A549 (cell line): ENCODE data around the gene SMIM20.

ENCODE experiments used
- CHD4 ChIP-seq: fragments of 200-600 bp; sonication (generic); IDR thresholded peaks from 2 replicates; pipeline ENCODE4 v1.6.1; 2016; ENCODE audit warnings: antibody characterized with exemption, mild to moderate bottlenecking, borderline replicate concordance
- EP300 ChIP-seq, 2 experiments: fragments of >200 bp; sonication (Bioruptor Twin); formaldehyde crosslinking; IDR thresholded peaks; 2 replicates in 1 of 2; 3 replicates in 1 of 2; pipeline ENCODE4 v1.6.1; 2016 to 2017
- ESRRA ChIP-seq: fragments of 150-350 bp; IDR thresholded peaks from 2 replicates; pipeline ENCODE4 v1.6.1; 2014; ENCODE audit warnings: mild to moderate bottlenecking, low read length, borderline replicate concordance
- FOSL2 ChIP-seq, 2 experiments: fragments of 450-650 bp in 1 of 2; fragments of >200 bp in 1 of 2; sonication (Bioruptor Twin) in 1 of 2; formaldehyde crosslinking; IDR thresholded peaks; 2 replicates each; pipeline versions ENCODE4 v1.5.0 to v1.6.1; 2016 to 2020; ENCODE audit warnings: mild to moderate bottlenecking in 1 of 2, moderate library complexity in 1 of 2
- HOXA7 ChIP-seq: fragments of 250-450 bp; sonication (Bioruptor Pico); IDR thresholded peaks from 2 replicates; pipeline ENCODE4 v1.5.0; 2020; ENCODE audit warnings: mild to moderate bottlenecking, moderate library complexity
- KDM1A ChIP-seq: fragments of 200-600 bp; sonication (generic); IDR thresholded peaks from 2 replicates; pipeline ENCODE4 v1.6.1; 2016; ENCODE audit warnings: low read depth, mild to moderate bottlenecking
- POLR2A ChIP-seq: IDR thresholded peaks from 2 replicates; pipeline ENCODE4 v1.6.1; 2012; ENCODE audit warnings: mild to moderate bottlenecking, low read length
- RAD21 ChIP-seq, 2 experiments: fragments of >200 bp in 1 of 2; sonication (Bioruptor Twin) in 1 of 2; formaldehyde crosslinking in 1 of 2; IDR thresholded peaks in 1 of 2; conservative IDR thresholded peaks in 1 of 2; 2 replicates in 1 of 2; 3 replicates in 1 of 2; pipeline ENCODE4 v1.6.1; 2012 to 2018; ENCODE audit warnings: inconsistent platforms in 1 of 2
- RARB ChIP-seq: fragments of 250-450 bp; sonication (Bioruptor Pico); IDR thresholded peaks from 2 replicates; pipeline ENCODE4 v1.8.0; 2021; ENCODE audit warnings: mild to moderate bottlenecking, moderate library complexity
- SREBF2 ChIP-seq: fragments of 450-650 bp; IDR thresholded peaks from 2 replicates; pipeline ENCODE4 v1.6.1; 2014; ENCODE audit warnings: mild to moderate bottlenecking, moderate library complexity
- TF ChIP-seq, protein P1 (sequence below): IDR thresholded peaks from 2 replicates; pipeline ENCODE4 v1.6.1; 2012; ENCODE audit warnings: low read depth, borderline replicate concordance
- TF ChIP-seq, protein P2 (sequence below): fragments of >200 bp; sonication (Bioruptor Twin); formaldehyde crosslinking; IDR thresholded peaks from 3 replicates; pipeline ENCODE4 v1.5.1; 2016
- TF ChIP-seq, protein P3 (sequence below): fragments of 200-600 bp; sonication (generic); IDR thresholded peaks from 2 replicates; pipeline ENCODE4 v1.6.1; 2016; ENCODE audit warnings: antibody characterized with exemption, mild to moderate bottlenecking, moderate library complexity
- TF ChIP-seq, protein P4 (sequence below): IDR thresholded peaks from 2 replicates; pipeline ENCODE4 v1.6.1; 2012

DNA sequence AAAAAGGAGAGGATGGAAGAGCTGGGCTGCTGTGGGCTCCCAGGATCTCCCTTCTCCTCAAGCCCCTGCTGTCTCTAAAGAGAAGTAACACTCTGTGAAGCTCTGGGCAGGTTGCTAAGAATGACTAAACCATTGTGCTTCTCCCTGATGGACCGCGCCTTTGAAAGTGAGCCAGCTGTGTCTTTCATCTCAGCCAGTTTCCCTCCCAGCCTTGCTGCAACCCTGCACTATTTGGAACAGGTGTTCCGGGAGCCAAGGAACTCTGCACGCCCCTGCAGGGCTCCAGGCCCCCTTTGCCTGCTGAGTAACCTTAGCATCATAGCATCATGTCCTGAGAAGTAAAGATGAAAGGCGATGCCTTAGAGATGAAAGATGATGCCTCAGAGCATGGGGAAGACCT, 39.7 kb downstream of the SMIM20 start:
- TF ChIP-seq ESRRA (no peak), FOSL2 (IDR thresholded peaks at IDR 0.05) (no peak), FOSL2 (CRISPR knock-in tag; IDR thresholded peaks at IDR 0.05) (no peak), CHD4 (no peak), SREBF2 (no peak), RARB (CRISPR knock-in tag) (no peak), HOXA7 (CRISPR knock-in tag) (no peak), RAD21 (conservative IDR thresholded peaks at IDR 0.05 in 1 of 2, IDR thresholded peaks at IDR 0.05 in 1 of 2) (no peak), POLR2A (no peak), EP300 (IDR thresholded peaks at IDR 0.05) (no peak), KDM1A (no peak)
- TF ChIP-seq, protein P1, sequence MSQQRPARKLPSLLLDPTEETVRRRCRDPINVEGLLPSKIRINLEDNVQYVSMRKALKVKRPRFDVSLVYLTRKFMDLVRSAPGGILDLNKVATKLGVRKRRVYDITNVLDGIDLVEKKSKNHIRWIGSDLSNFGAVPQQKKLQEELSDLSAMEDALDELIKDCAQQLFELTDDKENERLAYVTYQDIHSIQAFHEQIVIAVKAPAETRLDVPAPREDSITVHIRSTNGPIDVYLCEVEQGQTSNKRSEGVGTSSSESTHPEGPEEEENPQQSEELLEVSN: no peak
- TF ChIP-seq, protein P2, sequence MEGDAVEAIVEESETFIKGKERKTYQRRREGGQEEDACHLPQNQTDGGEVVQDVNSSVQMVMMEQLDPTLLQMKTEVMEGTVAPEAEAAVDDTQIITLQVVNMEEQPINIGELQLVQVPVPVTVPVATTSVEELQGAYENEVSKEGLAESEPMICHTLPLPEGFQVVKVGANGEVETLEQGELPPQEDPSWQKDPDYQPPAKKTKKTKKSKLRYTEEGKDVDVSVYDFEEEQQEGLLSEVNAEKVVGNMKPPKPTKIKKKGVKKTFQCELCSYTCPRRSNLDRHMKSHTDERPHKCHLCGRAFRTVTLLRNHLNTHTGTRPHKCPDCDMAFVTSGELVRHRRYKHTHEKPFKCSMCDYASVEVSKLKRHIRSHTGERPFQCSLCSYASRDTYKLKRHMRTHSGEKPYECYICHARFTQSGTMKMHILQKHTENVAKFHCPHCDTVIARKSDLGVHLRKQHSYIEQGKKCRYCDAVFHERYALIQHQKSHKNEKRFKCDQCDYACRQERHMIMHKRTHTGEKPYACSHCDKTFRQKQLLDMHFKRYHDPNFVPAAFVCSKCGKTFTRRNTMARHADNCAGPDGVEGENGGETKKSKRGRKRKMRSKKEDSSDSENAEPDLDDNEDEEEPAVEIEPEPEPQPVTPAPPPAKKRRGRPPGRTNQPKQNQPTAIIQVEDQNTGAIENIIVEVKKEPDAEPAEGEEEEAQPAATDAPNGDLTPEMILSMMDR: no peak
- TF ChIP-seq, protein P3, sequence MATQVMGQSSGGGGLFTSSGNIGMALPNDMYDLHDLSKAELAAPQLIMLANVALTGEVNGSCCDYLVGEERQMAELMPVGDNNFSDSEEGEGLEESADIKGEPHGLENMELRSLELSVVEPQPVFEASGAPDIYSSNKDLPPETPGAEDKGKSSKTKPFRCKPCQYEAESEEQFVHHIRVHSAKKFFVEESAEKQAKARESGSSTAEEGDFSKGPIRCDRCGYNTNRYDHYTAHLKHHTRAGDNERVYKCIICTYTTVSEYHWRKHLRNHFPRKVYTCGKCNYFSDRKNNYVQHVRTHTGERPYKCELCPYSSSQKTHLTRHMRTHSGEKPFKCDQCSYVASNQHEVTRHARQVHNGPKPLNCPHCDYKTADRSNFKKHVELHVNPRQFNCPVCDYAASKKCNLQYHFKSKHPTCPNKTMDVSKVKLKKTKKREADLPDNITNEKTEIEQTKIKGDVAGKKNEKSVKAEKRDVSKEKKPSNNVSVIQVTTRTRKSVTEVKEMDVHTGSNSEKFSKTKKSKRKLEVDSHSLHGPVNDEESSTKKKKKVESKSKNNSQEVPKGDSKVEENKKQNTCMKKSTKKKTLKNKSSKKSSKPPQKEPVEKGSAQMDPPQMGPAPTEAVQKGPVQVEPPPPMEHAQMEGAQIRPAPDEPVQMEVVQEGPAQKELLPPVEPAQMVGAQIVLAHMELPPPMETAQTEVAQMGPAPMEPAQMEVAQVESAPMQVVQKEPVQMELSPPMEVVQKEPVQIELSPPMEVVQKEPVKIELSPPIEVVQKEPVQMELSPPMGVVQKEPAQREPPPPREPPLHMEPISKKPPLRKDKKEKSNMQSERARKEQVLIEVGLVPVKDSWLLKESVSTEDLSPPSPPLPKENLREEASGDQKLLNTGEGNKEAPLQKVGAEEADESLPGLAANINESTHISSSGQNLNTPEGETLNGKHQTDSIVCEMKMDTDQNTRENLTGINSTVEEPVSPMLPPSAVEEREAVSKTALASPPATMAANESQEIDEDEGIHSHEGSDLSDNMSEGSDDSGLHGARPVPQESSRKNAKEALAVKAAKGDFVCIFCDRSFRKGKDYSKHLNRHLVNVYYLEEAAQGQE: no peak
- TF ChIP-seq, protein P4, sequence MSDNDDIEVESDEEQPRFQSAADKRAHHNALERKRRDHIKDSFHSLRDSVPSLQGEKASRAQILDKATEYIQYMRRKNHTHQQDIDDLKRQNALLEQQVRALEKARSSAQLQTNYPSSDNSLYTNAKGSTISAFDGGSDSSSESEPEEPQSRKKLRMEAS: no peak
